Medulla oblongata (tissue), 1 donor: ENCODE results near the gene PRRC2A.

Experiments used
- DNase-seq: peaks from one replicate; pipeline ENCODE4 v3.0.0-alpha.2; 2015; ENCODE audit errors: extremely low spot score

PRRC2A gene

GRCh38 chr6:31665501-31666336 lies 45.2 kb downstream of the PRRC2A start, which contains the start of gene CSNK2B:
TSS of gene CSNK2B (plus strand) at chr6:31666080. CDS start at chr6:31666832, 752 bp downstream.
- DNase-seq = peak; percentile 99

DNA sequence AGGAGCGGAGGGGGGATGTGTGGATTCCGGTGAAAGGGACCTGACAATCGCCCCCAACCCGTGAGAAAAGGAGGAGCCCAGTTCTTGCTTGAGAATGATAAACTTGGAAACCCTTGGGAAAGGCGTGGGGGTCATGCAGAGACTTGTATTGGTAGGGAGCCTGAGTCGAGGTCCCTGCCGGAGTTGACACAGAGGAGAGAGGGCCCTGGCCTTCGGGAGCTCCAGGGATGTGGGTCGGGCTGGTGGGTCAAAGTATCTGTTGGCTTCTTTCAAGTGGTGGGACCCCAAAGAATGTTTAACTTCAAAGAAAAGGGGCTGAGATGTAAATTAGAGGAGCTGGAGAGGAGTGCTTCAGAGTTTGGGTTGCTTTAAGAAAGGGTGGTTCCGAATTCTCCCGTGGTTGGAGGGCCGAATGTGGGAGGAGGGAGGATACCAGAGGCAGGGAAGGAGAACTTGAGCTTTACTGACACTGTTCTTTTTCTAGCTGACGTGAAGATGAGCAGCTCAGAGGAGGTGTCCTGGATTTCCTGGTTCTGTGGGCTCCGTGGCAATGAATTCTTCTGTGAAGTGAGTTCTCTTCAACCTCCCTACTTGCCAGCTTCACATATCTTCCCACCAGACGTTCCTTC lies 45.9 kb downstream of the PRRC2A start:
- no peak for DNase-seq

- DNase-seq = no peak
These were observed 49.2 kb downstream of the PRRC2A start, which contains the start of gene LY6G5B for GRCh38 chr6:31669676-31670075. TSS of gene LY6G5B (plus strand) at chr6:31669976. CDS start at chr6:31670951, 975 bp downstream.

DNA sequence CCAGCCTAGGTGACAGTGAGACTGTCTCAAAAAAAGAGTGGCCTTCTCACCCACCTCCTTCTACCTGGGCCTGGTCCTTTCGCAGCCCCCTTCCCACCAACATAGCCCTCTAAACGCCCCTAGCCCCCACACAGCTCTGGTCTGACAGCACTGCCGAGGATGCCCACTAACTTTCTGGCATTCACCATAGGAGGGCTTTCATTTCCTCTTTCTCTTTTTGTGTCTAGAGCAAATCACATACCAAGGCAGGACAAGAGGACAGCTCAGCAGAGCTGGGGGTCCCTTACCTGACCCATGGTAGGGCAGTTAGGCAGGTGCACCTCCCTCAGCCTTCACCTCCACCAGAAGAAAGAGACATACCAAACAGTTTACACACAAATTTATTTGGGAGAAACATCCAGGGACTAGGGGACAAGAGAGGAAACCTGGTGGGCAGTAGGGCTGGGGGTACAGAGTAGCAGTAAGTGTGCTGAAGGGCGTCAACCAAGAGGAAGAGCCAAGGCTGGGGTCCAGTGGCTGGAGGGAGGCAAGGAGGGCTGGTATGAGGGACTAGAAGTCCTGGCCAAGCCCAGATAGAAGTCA lies 55.9 kb downstream of the PRRC2A start:
- no peak for DNase-seq

DNA sequence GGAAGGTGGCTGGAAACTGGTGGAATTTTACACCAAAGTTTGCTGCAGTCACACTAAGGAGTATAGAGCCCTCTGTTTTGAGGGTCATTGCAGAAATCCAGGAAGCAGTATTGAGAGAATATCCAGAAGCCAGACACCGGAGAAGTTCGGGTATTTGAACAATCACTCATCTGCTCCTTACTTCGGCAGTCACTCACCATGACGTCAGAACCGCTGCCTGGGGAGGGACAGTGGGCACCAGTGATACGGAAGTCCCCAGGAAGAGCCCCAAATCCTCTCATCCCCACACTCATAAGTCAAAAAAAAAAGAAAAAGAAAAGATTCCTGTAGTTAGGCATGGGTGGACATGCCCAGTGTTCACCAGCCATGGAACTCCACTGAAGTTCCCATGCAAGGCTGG lies 56.4 kb downstream of the PRRC2A start:
- no peak for DNase-seq

DNA sequence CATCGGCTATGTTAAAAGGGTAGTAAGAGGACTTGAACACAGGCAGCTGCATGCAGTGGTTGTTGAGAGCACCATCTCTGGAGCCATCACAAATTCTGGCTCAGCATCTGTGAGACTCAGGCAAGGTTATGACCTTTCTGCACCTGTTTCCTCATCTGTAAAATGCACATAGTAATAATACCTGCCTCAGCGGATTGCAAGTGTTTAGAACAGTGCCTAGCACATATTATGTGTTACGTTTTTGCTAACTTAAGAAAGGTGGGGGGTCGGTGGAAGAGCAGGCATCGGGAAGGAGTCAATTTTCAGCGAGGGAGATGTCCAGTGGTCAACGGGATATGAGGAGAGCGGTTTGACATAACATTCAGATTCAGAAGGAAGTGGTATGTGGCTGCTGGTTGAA lies 57.4 kb downstream of the PRRC2A start:
- DNase-seq = no peak

GRCh38 chr6:31680226-31681134 lies 60.0 kb downstream of the PRRC2A start, which contains the start of gene LY6G5C:
TSS of gene LY6G5C (minus strand) at chr6:31681067. CDS start at chr6:31680373, 694 bp downstream.
- DNase-seq = peak; percentile 88

DNA sequence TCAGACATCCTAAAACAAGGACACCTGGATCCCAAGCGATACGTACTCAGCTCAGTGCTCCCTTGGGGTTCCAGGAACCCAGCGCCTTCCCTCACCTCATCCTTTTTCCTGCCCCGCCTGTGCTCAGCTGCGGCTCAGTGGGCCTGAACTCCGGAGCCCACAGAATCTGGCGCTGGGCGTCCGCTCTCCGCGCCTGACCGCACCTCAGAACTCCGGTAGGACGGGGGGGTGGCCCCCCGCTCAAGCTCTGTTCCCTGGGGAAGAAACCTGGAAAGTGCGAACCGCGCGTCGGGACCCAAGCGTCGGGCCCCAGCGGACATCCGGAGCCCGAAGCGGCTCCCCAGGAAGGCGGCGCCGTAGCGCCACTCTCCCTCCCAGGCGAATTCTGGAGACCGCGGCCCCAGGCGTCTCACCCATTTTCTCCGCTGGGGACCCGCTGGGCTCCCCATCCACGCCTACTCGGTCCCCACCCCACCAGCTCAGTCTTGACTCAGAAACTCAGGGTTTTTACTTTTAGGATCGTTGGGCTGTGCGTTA lies 60.7 kb downstream of the PRRC2A start:
- DNase-seq = peak; percentile 40

DNA sequence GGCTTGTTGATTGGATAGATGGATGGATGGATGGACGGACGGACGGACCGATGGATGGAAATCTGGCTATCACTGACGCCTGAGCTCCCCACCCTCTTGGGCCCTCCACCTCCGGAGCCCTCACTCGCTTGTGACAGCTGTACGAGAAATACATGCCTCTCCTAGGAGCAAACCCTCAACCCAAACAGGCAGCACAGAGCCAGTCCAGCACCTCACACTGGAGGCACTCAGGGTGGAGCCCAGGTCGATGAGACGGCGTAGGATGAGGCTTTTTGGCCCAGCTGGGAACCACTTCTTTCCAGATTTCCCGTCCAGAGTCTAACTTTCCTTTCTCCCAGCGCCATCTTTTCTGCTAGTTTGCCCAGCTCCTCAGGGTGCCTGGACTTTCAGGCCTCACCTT lies 63.1 kb downstream of the PRRC2A start:
- DNase-seq = no peak

GRCh38 chr6:31686483-31686882 lies 66.0 kb downstream of the PRRC2A start:
- DNase-seq = no peak

- DNase-seq = no peak
These were observed 66.8 kb downstream of the PRRC2A start for GRCh38 chr6:31687321-31687720.
